GM23338 (cell line): ENCODE measurements around the gene CUX1. TPM values are rescaled to one million over a fixed set of nuclear protein-coding genes. Genes with fewer than 3 reads are reported as not detected.

Source experiments
- ATAC-seq: fragments of 200-7000 bp; cut with Tn5 transposase; 3 replicates; pipeline ENCODE4 v1.9.1; 2020
- DNase-seq: peaks from one replicate; pipeline ENCODE4 v3.0.0-alpha.2; 2015; ENCODE audit warnings: low spot score
- H2AFZ ChIP-seq: fragments of 200-600 bp; sonication (generic); 2 replicates; pipeline ENCODE4 v1.8.0; 2016; ENCODE audit warnings: antibody characterized with exemption, mild to moderate bottlenecking, moderate library complexity
- H3F3A ChIP-seq: fragments of 200-600 bp; sonication (generic); replicated peaks from 2 replicates; pipeline ENCODE4 v1.8.0; 2017; ENCODE audit warnings: antibody characterized with exemption, mixed run types, low read depth
- H3K27ac ChIP-seq: fragments of 200-600 bp; sonication (generic); 2 replicates; pipeline ENCODE4 v1.6.1; 2016; ENCODE audit warnings: low read depth
- H3K27me3 ChIP-seq: fragments of 200-600 bp; sonication (generic); 2 replicates; pipeline ENCODE4 v1.8.0; 2016; ENCODE audit warnings: mild to moderate bottlenecking, mixed run types, moderate library complexity; ENCODE audit not compliant: insufficient read depth
- H3K36me3 ChIP-seq: fragments of 200-600 bp; sonication (generic); 2 replicates; pipeline ENCODE4 v1.8.0; 2016; ENCODE audit warnings: mild to moderate bottlenecking; ENCODE audit not compliant: insufficient read depth
- H3K4me1 ChIP-seq: fragments of 200-600 bp; sonication (generic); 2 replicates; pipeline ENCODE4 v1.8.0; 2016; ENCODE audit warnings: mild to moderate bottlenecking, moderate library complexity; ENCODE audit not compliant: insufficient read depth
- H3K4me2 ChIP-seq: fragments of 200-600 bp; sonication (generic); 2 replicates; pipeline ENCODE4 v1.7.1; 2017; ENCODE audit warnings: mixed run types
- H3K4me3 ChIP-seq: fragments of 200-600 bp; sonication (generic); 2 replicates; pipeline ENCODE4 v1.6.1; 2016; ENCODE audit warnings: mixed run types
- H3K79me2 ChIP-seq: fragments of 200-600 bp; sonication (generic); replicated peaks from 2 replicates; pipeline ENCODE4 v1.8.0; 2017; ENCODE audit warnings: mild to moderate bottlenecking; ENCODE audit not compliant: insufficient read depth
- H3K9me2 ChIP-seq: fragments of 200-600 bp; sonication (generic); 2 replicates; pipeline ENCODE4 v1.8.0; 2017; ENCODE audit not compliant: insufficient read depth
- H4K20me1 ChIP-seq: fragments of 200-600 bp; sonication (generic); replicated peaks from 2 replicates; pipeline ENCODE4 v1.8.0; 2017; ENCODE audit warnings: mild to moderate bottlenecking; ENCODE audit not compliant: insufficient read depth
- H3K27ac Mint-ChIP-seq: 2 replicates; pipeline ENCODE4 v1.8.0; 2020; ENCODE audit warnings: inconsistent platforms, mild to moderate bottlenecking, moderate library complexity, mixed read lengths
- H3K27me3 Mint-ChIP-seq: 3 replicates; pipeline ENCODE4 v1.8.0; 2022; ENCODE audit warnings: low read depth, mild to moderate bottlenecking, moderate library complexity, mixed read lengths, inconsistent platforms; ENCODE audit not compliant: insufficient read depth, poor library complexity
- H3K36me3 Mint-ChIP-seq: 3 replicates; pipeline ENCODE4 v1.8.0; 2021; ENCODE audit warnings: low read depth, mild to moderate bottlenecking, inconsistent platforms, moderate library complexity, mixed read lengths
- H3K4me1 Mint-ChIP-seq: 3 replicates; pipeline ENCODE4 v1.8.0; 2020; ENCODE audit warnings: mild to moderate bottlenecking, inconsistent platforms, mixed read lengths
- H3K4me3 Mint-ChIP-seq: 3 replicates; pipeline ENCODE4 v1.8.0; 2021; ENCODE audit warnings: moderate library complexity, mild to moderate bottlenecking, inconsistent platforms, mixed read lengths
- H3K9me3 Mint-ChIP-seq: 3 replicates; pipeline ENCODE4 v1.8.0; 2020; ENCODE audit warnings: moderate library complexity, mild to moderate bottlenecking, inconsistent platforms, mixed read lengths
- ETS1 ChIP-seq: IDR thresholded peaks from 2 replicates; pipeline ENCODE4 v1.6.1; 2016; ENCODE audit warnings: antibody characterized with exemption
- JUNB ChIP-seq: IDR thresholded peaks from one replicate; pipeline ENCODE4 v1.6.1; 2016; ENCODE audit warnings: antibody characterized with exemption; ENCODE audit not compliant: unreplicated experiment
- REST ChIP-seq: IDR thresholded peaks from one replicate; pipeline ENCODE4 v1.6.1; 2018; ENCODE audit warnings: antibody characterized with exemption; ENCODE audit not compliant: unreplicated experiment
- STAT1 ChIP-seq: IDR thresholded peaks from one replicate; pipeline ENCODE4 v1.6.1; 2016; ENCODE audit warnings: antibody characterized with exemption; ENCODE audit not compliant: unreplicated experiment
- ZNF114 ChIP-seq: fragments of 250-450 bp; sonication (Bioruptor Pico); IDR thresholded peaks from 2 replicates; pipeline ENCODE4 v1.5.0; 2020; ENCODE audit warnings: mild to moderate bottlenecking, moderate library complexity
- ZNF331 ChIP-seq: fragments of 250-450 bp; sonication (Bioruptor Pico); IDR thresholded peaks from 2 replicates; pipeline ENCODE4 v1.5.0; 2020; ENCODE audit warnings: low read depth, mild to moderate bottlenecking, moderate library complexity
- ZNF462 ChIP-seq: fragments of 250-450 bp; sonication (Bioruptor Pico); IDR thresholded peaks from 2 replicates; pipeline ENCODE4 v1.5.0; 2020; ENCODE audit warnings: mild to moderate bottlenecking, moderate library complexity
- polyA plus RNA-seq: library from polyadenylated mRNA; unstranded; fragments of >200 nt; fragmentation: Nextera tagmentation; extraction: Ambion mirVana; gene quantifications from 2 replicates; pipeline ENCODE4 v1.2.1, GENCODE V29; 2016
- total RNA-seq: library from RNA; depleted of rRNA; stranded (reverse); fragments of >200 nt; shearing (Covaris generic); gene quantifications from 2 replicates; pipeline ENCODE4 v1.2.3, GENCODE V29; 2014

CUX1 gene
- total and polyA plus RNA-seq, 2 experiments from 2014 or later, result 49.9 to 64.0 TPM

DNA sequence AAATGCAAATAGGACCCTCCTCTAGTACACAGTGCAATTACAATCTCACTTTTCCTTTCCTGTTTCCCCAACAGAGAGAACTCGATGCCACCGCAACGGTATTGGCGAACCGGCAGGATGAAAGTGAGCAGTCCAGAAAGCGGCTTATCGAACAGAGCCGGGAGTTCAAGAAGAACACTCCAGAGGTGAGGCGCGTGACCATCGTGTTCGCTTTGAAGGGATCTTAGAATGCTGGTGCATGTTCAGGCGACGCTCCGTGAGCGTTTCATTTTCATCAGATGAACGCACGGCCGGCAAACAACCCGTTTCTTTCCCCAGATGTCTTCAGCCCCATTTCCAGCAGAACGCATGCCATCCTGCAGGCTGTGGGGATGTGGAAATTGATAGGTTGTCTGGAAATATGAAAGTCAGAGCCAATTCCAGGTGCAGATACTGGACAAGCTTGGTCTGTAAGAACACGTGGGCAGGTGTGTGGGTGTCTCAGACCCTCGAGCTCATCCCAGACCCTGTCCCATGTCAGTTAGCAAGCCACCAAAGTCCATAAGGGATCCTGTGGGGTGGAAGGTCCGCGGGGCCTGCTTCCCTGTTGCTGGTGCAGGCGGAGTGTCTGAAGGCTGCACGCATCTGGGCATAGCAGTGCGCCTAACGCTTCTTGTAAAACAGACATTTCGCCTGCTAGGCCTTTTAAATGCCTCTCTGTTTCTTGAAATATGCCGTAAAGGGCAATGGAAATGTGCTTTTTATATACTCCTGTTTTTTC, 98.8 kb downstream of the CUX1 start (continued):
- no peak for TF ChIP-seq ZNF114 (CRISPR knock-in tag)
- TF ChIP-seq STAT1, result no peak
- TF ChIP-seq ZNF331, result no peak

DNA sequence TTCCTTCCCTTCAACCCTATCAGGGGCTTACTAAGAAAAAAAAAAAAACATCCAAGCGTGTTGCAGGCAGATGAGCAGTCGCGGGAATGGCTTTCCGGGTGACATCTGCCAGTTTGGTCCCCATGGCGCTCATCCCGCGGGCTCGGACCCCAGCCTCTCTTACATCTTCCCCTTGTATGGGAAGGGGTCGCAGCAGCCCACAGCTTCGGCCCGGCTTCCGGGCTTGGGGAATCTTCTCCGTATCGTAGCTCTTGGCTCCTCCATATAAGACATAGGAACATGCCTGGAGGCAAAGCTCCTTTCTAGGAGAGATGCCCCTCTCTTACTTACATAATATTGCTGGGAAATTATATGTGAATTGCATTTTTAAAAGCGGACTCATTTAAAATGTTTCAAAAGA, 99.5 kb downstream of the CUX1 start:
- DNase-seq (no peak), ATAC-seq (no peak)
- Mint-ChIP-seq H3K27me3 (peaks cover 4% of the 10 kb centered on the region), H3K4me3 (no peak overlapping the region), H3K36me3 (peaks cover 38% of the 10 kb centered on the region), H3K4me1 (peaks cover 29% of the 10 kb centered on the region), H3K27ac (peak overlapping the region; percentile 68), H3K9me3 (no peaks in the 10 kb centered on the region)
- Histone ChIP-seq H3K4me3 (no peak overlapping the region), H3K36me3 (peaks cover 4% of the 10 kb centered on the region), H2AFZ (no peak overlapping the region), H3K27me3 (no peaks in the 10 kb centered on the region), H3K9me2 (no peaks in the 10 kb centered on the region), H3K4me1 (peaks cover 19% of the 10 kb centered on the region), H4K20me1 (peaks cover 24% of the 10 kb centered on the region; the same call in 1 of the 2 replicates), H3F3A (no peaks in the 10 kb centered on the region), H3K4me2 (no peak overlapping the region), H3K79me2 (peaks cover 96% of the 10 kb centered on the region), H3K27ac (no peak overlapping the region)
- no peak for TF ChIP-seq JUNB
- TF ChIP-seq STAT1, result no peak
- TF ChIP-seq REST, result no peak
- no peak for TF ChIP-seq ETS1
- no peak for TF ChIP-seq ZNF462 (CRISPR knock-in tag)
